ENCODE measurements around the gene EFCC1.

EFCC1 gene

GRCh38 chr3:128994581-128995546 is 6.2 kb upstream of the EFCC1 start:
- no peak for DNase-seq

- no peak for DNase-seq
These were observed 5.4 kb upstream of the EFCC1 start for GRCh38 chr3:128995737-128996136.

GRCh38 chr3:128996200-128996599 is 4.9 kb upstream of the EFCC1 start:
- no peak for DNase-seq

GRCh38 chr3:128996726-128997125 is 4.4 kb upstream of the EFCC1 start:
- no peak for DNase-seq

- DNase-seq = no peak
These were observed 3.5 kb upstream of the EFCC1 start for GRCh38 chr3:128997486-128998133.

- DNase-seq = no peak
These were observed 2.5 kb upstream of the EFCC1 start for GRCh38 chr3:128998561-128998960.

- no peak for DNase-seq
These were observed 2.0 kb upstream of the EFCC1 start for GRCh38 chr3:128999102-128999501.

- DNase-seq = no peak
These were observed 383 bp upstream of the EFCC1 start for GRCh38 chr3:129000742-129001100.

GRCh38 chr3:129001806-129002572 is 885 bp downstream of the EFCC1 start:
- no peak for DNase-seq

GRCh38 chr3:129002573-129003569 is 1.8 kb downstream of the EFCC1 start:
- no peak for DNase-seq

- peak; percentile 21 for DNase-seq
These were observed 2.5 kb downstream of the EFCC1 start for GRCh38 chr3:129003578-129004112.

GRCh38 chr3:129004639-129005295 is 3.7 kb downstream of the EFCC1 start:
- DNase-seq = no peak

- no peak for DNase-seq
These were observed 4.6 kb downstream of the EFCC1 start for GRCh38 chr3:129005526-129006303.

- DNase-seq = no peak
These were observed 5.8 kb downstream of the EFCC1 start for GRCh38 chr3:129006864-129007263.

GRCh38 chr3:129007792-129008191 is 6.7 kb downstream of the EFCC1 start:
- DNase-seq = no peak

GRCh38 chr3:129009266-129009665 is 8.2 kb downstream of the EFCC1 start:
- DNase-seq = no peak

- no peak for DNase-seq
These were observed 9.3 kb downstream of the EFCC1 start for GRCh38 chr3:129010310-129010956.

GRCh38 chr3:129013491-129013891 is 12.4 kb downstream of the EFCC1 start:
- no peak for DNase-seq

GRCh38 chr3:129014148-129014547 is 13.0 kb downstream of the EFCC1 start:
- DNase-seq = no peak

- no peak for DNase-seq
These were observed 13.8 kb downstream of the EFCC1 start for GRCh38 chr3:129014793-129015345.

All from activated gamma-delta T cell (primary cell).